Stimulated activated CD8-positive, alpha-beta memory T cell treated with anti-CD3 and anti-CD28 coated beads, Interleukin-2, amount 100 ng/mL, for 48 hours (primary cell): Measurements from ENCODE around the gene LRRC52.
"Not testable (repeated sequence)": the region's sequence is repeated elsewhere in the genome, so short reads cannot be mapped to it uniquely, and the experiment has no call there.

Source experiments
- DNase-seq, 2 donors: peaks; one replicate each; pipeline ENCODE4 v3.0.0-alpha.2; 2020; ENCODE audit warnings: low read depth in 2 of 2

Gene LRRC52

GRCh38 chr1:165581926-165582325 lies 38.1 kb downstream of the LRRC52 start:
- DNase-seq, result no peak

- DNase-seq, result no peak
Measured at GRCh38 chr1:165586398-165586797, 42.6 kb downstream of the LRRC52 start.

DNA sequence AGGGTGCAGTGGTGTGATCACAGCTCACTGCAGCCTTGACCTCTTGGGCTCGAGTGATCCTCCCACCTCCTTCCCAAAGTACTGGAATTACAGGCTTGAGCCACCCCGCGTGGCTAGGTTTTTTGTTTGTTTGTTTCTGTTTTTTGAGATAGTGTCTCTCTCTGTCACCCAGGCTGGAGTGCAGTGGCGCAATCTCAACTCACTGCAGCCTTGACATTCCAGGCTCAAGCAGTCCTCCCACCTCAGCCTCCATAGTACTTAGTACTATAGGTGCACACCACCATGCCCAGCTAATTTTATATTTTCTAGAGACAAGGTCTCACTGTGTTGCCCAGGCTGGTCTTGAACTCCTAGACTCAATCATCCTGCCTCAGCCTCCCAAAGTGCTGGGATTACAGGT lies 47.6 kb downstream of the LRRC52 start:
- DNase-seq, result not testable (repeated sequence)

DNA sequence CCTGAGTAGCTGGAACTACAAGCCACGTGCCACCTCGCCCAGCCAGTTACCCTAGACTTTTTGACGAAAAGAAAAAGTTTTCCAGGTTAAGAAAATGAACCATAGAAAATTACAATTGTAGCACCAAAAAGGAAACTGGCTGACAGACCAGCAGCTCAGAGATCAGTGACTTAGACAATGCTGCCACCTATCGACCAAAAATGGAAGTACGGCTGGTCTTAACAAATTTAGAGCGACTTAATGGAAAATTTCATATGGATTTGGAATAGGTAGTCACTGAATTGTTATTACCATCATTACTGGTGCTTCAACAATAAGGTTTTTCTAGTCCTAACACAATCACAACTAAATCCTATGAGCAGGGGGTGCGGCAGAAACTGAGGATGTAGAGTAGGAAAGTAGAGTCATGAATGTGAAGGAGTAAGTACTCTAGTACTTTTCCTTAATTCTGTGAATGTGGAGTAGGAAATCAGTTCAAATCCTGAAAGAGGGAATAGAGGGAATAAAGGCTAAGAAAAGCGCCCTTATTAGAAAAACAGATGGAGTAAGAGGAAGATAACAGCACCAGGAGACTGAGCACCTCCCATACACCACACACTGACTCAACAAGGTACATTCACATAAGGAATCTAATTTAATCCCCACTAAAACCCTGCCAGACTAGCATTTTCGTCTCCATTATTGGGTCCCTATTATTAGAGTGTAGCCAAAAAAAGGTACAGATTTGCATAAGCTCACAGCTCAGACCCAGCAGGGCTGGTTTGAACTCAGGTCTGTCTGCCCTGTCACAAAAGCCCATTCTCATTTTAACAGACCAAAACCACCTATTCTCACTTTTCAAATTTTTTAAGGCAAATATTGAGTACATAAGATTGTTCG lies 49.4 kb downstream of the LRRC52 start:
- peak; percentile 41 to 61 for DNase-seq

DNA sequence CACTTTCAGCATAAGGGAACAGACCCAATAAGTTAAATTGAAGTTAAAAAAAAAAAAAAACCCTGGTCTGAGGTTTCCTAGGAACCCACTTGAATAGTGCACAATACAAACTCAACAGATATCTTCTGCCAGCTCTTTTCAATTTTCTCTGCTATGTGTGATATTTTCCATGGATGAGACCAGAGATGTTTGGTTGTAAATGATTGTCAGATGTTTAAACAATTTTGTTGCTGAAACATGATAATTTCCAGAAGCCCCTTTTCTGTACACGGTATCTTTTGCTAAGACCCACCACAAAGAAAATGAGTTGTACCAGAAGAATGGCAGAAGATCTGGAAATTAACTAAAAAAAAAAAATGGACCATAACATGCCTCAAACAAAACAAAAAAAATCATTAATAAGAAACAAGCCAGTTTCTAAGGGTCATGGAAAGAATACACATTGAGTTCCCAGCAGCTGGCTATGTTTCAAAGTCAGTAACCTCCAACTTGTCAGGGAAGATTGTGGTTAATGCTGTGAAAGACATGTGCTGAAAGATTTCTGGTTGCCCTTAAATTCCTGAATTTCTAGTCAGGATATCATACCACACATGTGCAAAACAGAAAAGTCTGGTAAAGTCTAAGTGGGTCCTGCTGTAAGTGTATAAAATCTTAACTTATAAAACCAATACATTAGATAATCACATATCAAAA lies 51.6 kb downstream of the LRRC52 start:
- no peak for DNase-seq

- peak; percentile 93 to 95 for DNase-seq
Measured at GRCh38 chr1:165597883-165598675, 54.3 kb downstream of the LRRC52 start.

- DNase-seq, result peak in 1 of 2 donors; percentile 5
Measured at GRCh38 chr1:165598676-165599059, 54.9 kb downstream of the LRRC52 start.

- DNase-seq, result no peak
Measured at GRCh38 chr1:165600793-165601192, 57.0 kb downstream of the LRRC52 start.

- no peak for DNase-seq
Measured at GRCh38 chr1:165603810-165604209, 60.0 kb downstream of the LRRC52 start.

GRCh38 chr1:165605246-165605645 lies 61.4 kb downstream of the LRRC52 start:
- DNase-seq, result no peak

- DNase-seq, result not testable (repeated sequence)
Measured at GRCh38 chr1:165606676-165607075, 62.9 kb downstream of the LRRC52 start.

GRCh38 chr1:165610866-165611265 lies 67.1 kb downstream of the LRRC52 start:
- DNase-seq, result no peak

DNA sequence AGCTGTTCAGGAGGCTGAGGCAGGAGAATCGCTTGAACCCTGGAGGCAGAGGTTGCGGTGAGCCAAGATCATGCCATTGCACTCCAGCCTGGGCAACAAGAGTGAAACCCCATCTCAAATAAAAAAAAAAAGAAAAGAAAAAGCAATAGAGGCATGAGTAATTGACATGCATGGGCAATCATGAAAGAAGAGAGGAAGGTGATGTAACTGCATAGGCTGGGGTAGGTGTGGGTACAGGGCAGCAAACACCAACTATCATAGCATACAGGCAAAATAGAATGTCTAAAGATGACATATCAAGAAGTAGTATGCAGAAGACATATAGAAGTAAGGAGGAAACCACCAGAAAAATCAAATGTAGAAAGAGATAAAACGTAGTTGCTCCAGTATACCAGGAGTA lies 68.3 kb downstream of the LRRC52 start:
- no peak for DNase-seq
